Esophagus muscularis mucosa (tissue), 4 donors: ENCODE measurements around the gene DZIP1.

ENCODE experiments used
- CTCF ChIP-seq, 3 experiments: fragments of 200-600 bp in 2 of 3; fragments of 450-650 bp in 1 of 3; sonication (generic) in 2 of 3; IDR thresholded peaks; one replicate each; pipeline ENCODE4 v1.5.1; 2017 to 2019; ENCODE audit warnings: antibody characterized with exemption in 3 of 3, mild to moderate bottlenecking in 2 of 3, moderate library complexity in 1 of 3
- EP300 ChIP-seq: sonication (generic); formaldehyde crosslinking; IDR thresholded peaks from one replicate; pipeline ENCODE4 v1.6.1; 2017; ENCODE audit warnings: antibody characterized with exemption
- POLR2A ChIP-seq: fragments of 450-650 bp; IDR thresholded peaks from one replicate; pipeline ENCODE4 v1.6.1; 2017; ENCODE audit warnings: antibody characterized with exemption, moderate library complexity, mild to moderate bottlenecking, low read depth
- POLR2AphosphoS5 ChIP-seq, 2 donors: sonication (generic); formaldehyde crosslinking; IDR thresholded peaks; one replicate each; pipeline ENCODE4 v1.6.1; 2017; ENCODE audit warnings: antibody characterized with exemption in 2 of 2

GRCh38 chr13:95570016-95570415 is 74.5 kb downstream of the DZIP1 start:
- TF ChIP-seq POLR2A (no peak), CTCF (IDR thresholded peaks at IDR 0.05) (no peak), EP300 (no peak), POLR2AphosphoS5 (IDR thresholded peaks at IDR 0.05) (no peak)
